Ovary (tissue), 9 donors: ENCODE data around the gene MGAT5B. TPM values are rescaled to one million over a fixed set of nuclear protein-coding genes. Genes with fewer than 3 reads are reported as not detected.
A peak's percentile ranks its signal among the peaks of the same experiment; 100 is the strongest.

Experiments used
- DNase-seq, 5 donors: peaks; one replicate each; pipeline ENCODE4 v3.0.0-alpha.2; 2019 to 2020
- H3K27ac ChIP-seq, 2 donors: fragments of 200-600 bp; one replicate each; pipeline versions ENCODE4 v1.5.1 to v1.8.0; 2019 to 2022
- H3K27me3 ChIP-seq: fragments of 200-600 bp; one replicate; pipeline ENCODE4 v1.8.0; 2022
- H3K36me3 ChIP-seq: fragments of 200-600 bp; sonication (generic); one replicate; pipeline ENCODE4 v1.5.1; 2019
- H3K4me1 ChIP-seq: one replicate; pipeline ENCODE4 v1.8.1; 2013; ENCODE audit warnings: mild to moderate bottlenecking, moderate library complexity; ENCODE audit not compliant: insufficient read depth
- H3K4me3 ChIP-seq: fragments of 200-600 bp; sonication (generic); one replicate; pipeline ENCODE4 v1.5.1; 2017
- H3K9me3 ChIP-seq, 2 donors: fragments of 200-600 bp in 1 of 2; sonication (generic) in 1 of 2; one replicate each; pipeline versions ENCODE4 v1.5.1 to v1.8.1; 2013 to 2019; ENCODE audit warnings: mild to moderate bottlenecking in 1 of 2, moderate library complexity in 1 of 2
- CTCF ChIP-seq, 3 donors: fragments of 450-650 bp in 2 of 3; fragments of 200-600 bp in 1 of 3; IDR thresholded peaks; one replicate each; pipeline versions ENCODE4 v1.5.1 to v1.8.0; 2016 to 2022; ENCODE audit warnings: antibody characterized with exemption in 3 of 3, mild to moderate bottlenecking in 1 of 3
- EP300 ChIP-seq: sonication (generic); formaldehyde crosslinking; IDR thresholded peaks from one replicate; pipeline ENCODE4 v1.6.1; 2017; ENCODE audit warnings: antibody characterized with exemption
- POLR2A ChIP-seq: fragments of 450-650 bp; IDR thresholded peaks from one replicate; pipeline ENCODE4 v1.6.1; 2017; ENCODE audit warnings: antibody characterized with exemption, mild to moderate bottlenecking, moderate library complexity
- WGBS, 3 donors: extraction: QIAGEN DNeasy Blood & Tissue Kit in 1 of 3; methylation state at CpG; one replicate each; pipeline versions ENCODE4 v1.1.5 to v1.1.7; 2013 to 2017; 5-methylcytosine and 5-hydroxymethylcytosine counted together
- intact Hi-C, 4 donors: fragments of 100-400 bp; cut with DNase I; formaldehyde crosslinking; loops; one replicate each; pipeline versions ENCODE4 v1.11.0 to v1.15.1; 2022 to 2023
- polyA plus RNA-seq, 2 donors: library from polyadenylated mRNA; stranded (reverse); fragments of 200-250 nt in 1 of 2; fragments of 350-450 nt in 1 of 2; fragmentation: Illumina TruSeq in 1 of 2; extraction: RNeasy Lipid Tissue Mini Kit (QIAGEN cat#74804) in 1 of 2; gene quantifications; one replicate each; pipeline ENCODE4 v1.2.3, GENCODE V29; 2013 to 2014
- total RNA-seq, 7 donors: library from RNA; depleted of rRNA in 2 of 7; stranded (reverse); fragments of >200 nt in 2 of 7; fragmentation: NEBNext Ultra II Directional in 3 of 7; extraction: Animal tissue kit (Norgen Biotek cat#: 25700) in 3 of 7; gene quantifications; one replicate each; pipeline versions ENCODE4 v1.1.0 to v1.2.4, GENCODE V29; 2016 to 2023
- donor health status: DM: no; HTN: no; CAD: no; lungs with moderate emphysema.
- donor health status: DM: no; HTN: no; CAD: no.
- donor health status: Bipolar disorder and iron deficiency.
- donor health status: DM: yes; HTN: yes; CAD: no.
- donor health status: DM: no; HTN: no; CAD: no.
- donor health status: DM: yes; HTN: yes; CAD: no.

Gene MGAT5B
- total and polyA plus RNA-seq, 9 donors: 0.23 to 3.6 (median 0.77) TPM; not detected in 1

GRCh38 chr17:76983075-76983775 lies 115.0 kb downstream of the MGAT5B start:
- 38 to 42% (median 40%) methylated on average over 17 of the region's 17 CpGs for WGBS, 3 donors
- intact Hi-C loops: no loop called here

GRCh38 chr17:76986365-76986764 lies 118.2 kb downstream of the MGAT5B start:
- DNase-seq: peak in 1 of 5 donors; percentile 15
- H3K36me3 ChIP-seq: no peaks in the 10 kb centered on the region
- 13 to 24% (median 23%) methylated on average over 7 to 8 of the region's 8 CpGs for WGBS, 3 donors
- intact Hi-C loops: no loop called here
- H3K4me1 ChIP-seq: no peaks in the 10 kb centered on the region
- H3K4me3 ChIP-seq: no peak overlapping the region
- no peaks in the 10 kb centered on the region for H3K9me3 ChIP-seq
- no peaks in the 10 kb centered on the region for H3K27me3 ChIP-seq
- TF ChIP-seq EP300: no peak
- no peak for TF ChIP-seq POLR2A
- no peak for TF ChIP-seq CTCF (IDR thresholded peaks at IDR 0.05)
- no peak overlapping the region for H3K27ac ChIP-seq

More at GRCh38 chr17:76983075-76983775, 115.0 kb downstream of the MGAT5B start:
- no peak overlapping the region for H3K4me3 ChIP-seq
- no peaks in the 10 kb centered on the region for H3K27me3 ChIP-seq
- H3K27ac ChIP-seq: no peak overlapping the region
- H3K9me3 ChIP-seq: no peaks in the 10 kb centered on the region
- DNase-seq: no peak
- no peaks in the 10 kb centered on the region for H3K4me1 ChIP-seq
- H3K36me3 ChIP-seq: no peaks in the 10 kb centered on the region
- no peak for TF ChIP-seq CTCF (IDR thresholded peaks at IDR 0.05)

DNA sequence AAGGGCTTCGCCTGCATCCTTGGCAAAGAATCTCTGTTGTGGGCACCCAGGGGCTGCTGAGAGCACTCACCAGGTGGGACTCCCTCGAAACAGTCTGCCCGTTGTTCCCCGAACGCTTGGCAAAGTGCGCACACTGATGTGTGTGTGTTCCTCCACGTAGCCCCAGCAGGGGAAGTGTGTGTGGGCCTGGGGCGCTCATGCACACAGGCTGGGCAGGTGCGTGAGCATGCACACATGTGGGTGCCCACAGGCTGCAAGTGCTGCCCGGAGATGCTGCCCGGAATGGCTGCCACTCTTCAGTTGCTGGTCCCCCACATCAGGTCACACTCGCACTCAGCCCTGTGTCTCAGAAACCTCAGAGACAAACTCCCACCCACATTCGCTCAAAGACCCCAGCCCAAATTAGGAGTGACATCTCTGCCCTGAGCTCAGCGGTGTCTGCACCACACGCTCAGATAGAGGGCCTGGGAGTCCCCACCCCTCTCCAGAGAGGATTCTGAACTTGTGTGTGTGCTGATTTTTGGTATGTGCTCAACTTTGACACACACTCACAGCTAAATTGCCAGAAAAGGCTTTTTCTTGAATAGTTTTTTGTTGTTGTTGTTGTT lies 119.4 kb downstream of the MGAT5B start:
- WGBS, 3 donors: 70 to 86% (median 85%) methylated on average over 14 to 15 of the region's 15 CpGs
- Histone ChIP-seq H3K36me3 (no peaks in the 10 kb centered on the region), H3K9me3 (no peaks in the 10 kb centered on the region), H3K27me3 (no peaks in the 10 kb centered on the region), H3K4me3 (no peak overlapping the region), H3K4me1 (no peaks in the 10 kb centered on the region), H3K27ac (no peak overlapping the region)
- no peak for DNase-seq
- intact Hi-C loops: no loop called here
- no peak for TF ChIP-seq POLR2A
- TF ChIP-seq EP300: no peak
- no peak for TF ChIP-seq CTCF (IDR thresholded peaks at IDR 0.05)

GRCh38 chr17:76988796-76989195 lies 120.6 kb downstream of the MGAT5B start:
- no peak for DNase-seq
- Histone ChIP-seq H3K36me3 (no peaks in the 10 kb centered on the region), H3K27ac (no peak overlapping the region), H3K9me3 (no peaks in the 10 kb centered on the region), H3K4me1 (no peaks in the 10 kb centered on the region), H3K4me3 (no peak overlapping the region), H3K27me3 (no peaks in the 10 kb centered on the region)
- intact Hi-C loops: no loop called here
- no peak for TF ChIP-seq CTCF (IDR thresholded peaks at IDR 0.05)
- TF ChIP-seq POLR2A: no peak
- TF ChIP-seq EP300: no peak
- WGBS, 3 donors: 88 to 92% (median 88%) methylated on average over 13 of the region's 13 CpGs
